ENCODE data around the gene MAOB. TPM values are rescaled to one million over a fixed set of nuclear protein-coding genes. Genes with fewer than 3 reads are reported as not detected.

The MAOB gene
- total RNA-seq, 1 donor from 2014 or later, result 0.93 TPM

- H3K36me3 Mint-ChIP-seq (ENCODE audit: insufficient read depth), result no peaks in the 10 kb centered on the region
- H3K27me3 Mint-ChIP-seq, result no peaks in the 10 kb centered on the region
- H3K4me1 Mint-ChIP-seq (ENCODE audit: low read depth), result no peaks in the 10 kb centered on the region
- no peak overlapping the region for H3K27ac Mint-ChIP-seq
- no peak for DNase-seq (ENCODE audit: low spot score, unreplicated experiment)
- TF ChIP-seq CTCF (IDR thresholded peaks at IDR 0.05; ENCODE audit: unreplicated experiment), result no peak
- H3K9me3 Mint-ChIP-seq (ENCODE audit: low read depth), result peaks cover 20% of the 10 kb centered on the region
- H3K4me3 Mint-ChIP-seq (ENCODE audit: low read depth), result no peak overlapping the region
Observed at GRCh38 chrX:43827791-43828190, 54.5 kb downstream of the MAOB start.

- H3K27ac Mint-ChIP-seq, result no peak overlapping the region
- no peak overlapping the region for H3K4me3 Mint-ChIP-seq (ENCODE audit: low read depth)
- TF ChIP-seq CTCF (IDR thresholded peaks at IDR 0.05; ENCODE audit: unreplicated experiment), result no peak
- DNase-seq (ENCODE audit: low spot score, unreplicated experiment), result no peak
- H3K9me3 Mint-ChIP-seq (ENCODE audit: low read depth), result peaks cover 24% of the 10 kb centered on the region
- no peaks in the 10 kb centered on the region for H3K27me3 Mint-ChIP-seq
- no peaks in the 10 kb centered on the region for H3K4me1 Mint-ChIP-seq (ENCODE audit: low read depth)
- no peaks in the 10 kb centered on the region for H3K36me3 Mint-ChIP-seq (ENCODE audit: insufficient read depth)
Observed at GRCh38 chrX:43822014-43822413, 60.2 kb downstream of the MAOB start.

GRCh38 chrX:43817444-43817843, 64.8 kb downstream of the MAOB start:
- TF ChIP-seq CTCF (IDR thresholded peaks at IDR 0.05; ENCODE audit: unreplicated experiment), result no peak
- Mint-ChIP-seq H3K4me1 (ENCODE audit: low read depth) (no peaks in the 10 kb centered on the region), H3K27me3 (no peaks in the 10 kb centered on the region), H3K9me3 (ENCODE audit: low read depth) (peaks cover 24% of the 10 kb centered on the region), H3K27ac (no peak overlapping the region), H3K36me3 (ENCODE audit: insufficient read depth) (no peaks in the 10 kb centered on the region), H3K4me3 (ENCODE audit: low read depth) (no peak overlapping the region)
- no peak for DNase-seq (ENCODE audit: low spot score, unreplicated experiment)

GRCh38 chrX:43815209-43815608, 67.0 kb downstream of the MAOB start:
- DNase-seq (ENCODE audit: low spot score, unreplicated experiment), result no peak
- Mint-ChIP-seq H3K36me3 (ENCODE audit: insufficient read depth) (no peaks in the 10 kb centered on the region), H3K4me3 (ENCODE audit: low read depth) (no peak overlapping the region), H3K4me1 (ENCODE audit: low read depth) (no peaks in the 10 kb centered on the region), H3K27me3 (no peaks in the 10 kb centered on the region), H3K9me3 (ENCODE audit: low read depth) (peaks cover 24% of the 10 kb centered on the region), H3K27ac (no peak overlapping the region)
- no peak for TF ChIP-seq CTCF (IDR thresholded peaks at IDR 0.05; ENCODE audit: unreplicated experiment)

- no peak for TF ChIP-seq CTCF (IDR thresholded peaks at IDR 0.05; ENCODE audit: unreplicated experiment)
- H3K4me1 Mint-ChIP-seq (ENCODE audit: low read depth), result no peaks in the 10 kb centered on the region
- no peak overlapping the region for H3K27ac Mint-ChIP-seq
- no peak overlapping the region for H3K4me3 Mint-ChIP-seq (ENCODE audit: low read depth)
- DNase-seq (ENCODE audit: low spot score, unreplicated experiment), result no peak
- H3K9me3 Mint-ChIP-seq (ENCODE audit: low read depth), result peaks cover 29% of the 10 kb centered on the region
- no peaks in the 10 kb centered on the region for H3K36me3 Mint-ChIP-seq (ENCODE audit: insufficient read depth)
- no peaks in the 10 kb centered on the region for H3K27me3 Mint-ChIP-seq
Observed at GRCh38 chrX:43813898-43814297, 68.4 kb downstream of the MAOB start.
